ENCODE data around the gene PSTPIP2.

Gene PSTPIP2

GRCh38 chr18:45935591-45936335, 136.3 kb downstream of the PSTPIP2 start:
- DNase-seq (ENCODE audit: low spot score) = no peak

All from HuH-7 (cell line).